Suprapubic skin (tissue), 3 donors: ENCODE data around the gene WBP4.

Experiments used
- EP300 ChIP-seq: sonication (generic); formaldehyde crosslinking; IDR thresholded peaks from one replicate; pipeline ENCODE4 v1.6.1; 2017; ENCODE audit warnings: antibody characterized with exemption
- POLR2A ChIP-seq, 2 donors: fragments of 450-650 bp; IDR thresholded peaks; one replicate each; pipeline ENCODE4 v1.6.1; 2017; ENCODE audit warnings: antibody characterized with exemption in 2 of 2, mild to moderate bottlenecking in 2 of 2, moderate library complexity in 2 of 2
- TF ChIP-seq, protein P1 (sequence below), 2 donors: fragments of 200-600 bp in 1 of 2; fragments of 450-650 bp in 1 of 2; sonication (generic) in 1 of 2; IDR thresholded peaks; one replicate each; pipeline ENCODE4 v1.5.1; 2016 to 2019; ENCODE audit warnings: antibody characterized with exemption in 2 of 2, mild to moderate bottlenecking in 1 of 2, moderate library complexity in 1 of 2

DNA sequence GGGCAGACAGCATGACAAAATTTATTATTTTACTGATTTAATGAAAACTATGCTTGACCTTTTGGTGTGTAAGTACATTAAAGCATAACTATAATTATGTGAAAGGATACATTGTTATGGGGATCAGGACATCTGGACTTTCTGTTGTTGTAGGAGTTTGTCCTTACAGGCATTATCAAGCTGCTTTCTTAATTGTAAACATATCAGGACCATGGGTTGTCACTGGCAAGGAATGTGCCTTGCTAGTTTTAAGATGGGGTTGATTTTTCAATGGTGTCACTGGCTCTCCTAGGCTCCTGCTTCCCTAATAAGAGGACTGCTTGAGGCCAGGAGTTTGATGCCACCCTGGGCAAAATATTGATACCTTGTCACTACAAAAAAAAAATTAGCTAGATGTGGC, 38.7 kb downstream of the WBP4 start:
- TF ChIP-seq, protein P1, sequence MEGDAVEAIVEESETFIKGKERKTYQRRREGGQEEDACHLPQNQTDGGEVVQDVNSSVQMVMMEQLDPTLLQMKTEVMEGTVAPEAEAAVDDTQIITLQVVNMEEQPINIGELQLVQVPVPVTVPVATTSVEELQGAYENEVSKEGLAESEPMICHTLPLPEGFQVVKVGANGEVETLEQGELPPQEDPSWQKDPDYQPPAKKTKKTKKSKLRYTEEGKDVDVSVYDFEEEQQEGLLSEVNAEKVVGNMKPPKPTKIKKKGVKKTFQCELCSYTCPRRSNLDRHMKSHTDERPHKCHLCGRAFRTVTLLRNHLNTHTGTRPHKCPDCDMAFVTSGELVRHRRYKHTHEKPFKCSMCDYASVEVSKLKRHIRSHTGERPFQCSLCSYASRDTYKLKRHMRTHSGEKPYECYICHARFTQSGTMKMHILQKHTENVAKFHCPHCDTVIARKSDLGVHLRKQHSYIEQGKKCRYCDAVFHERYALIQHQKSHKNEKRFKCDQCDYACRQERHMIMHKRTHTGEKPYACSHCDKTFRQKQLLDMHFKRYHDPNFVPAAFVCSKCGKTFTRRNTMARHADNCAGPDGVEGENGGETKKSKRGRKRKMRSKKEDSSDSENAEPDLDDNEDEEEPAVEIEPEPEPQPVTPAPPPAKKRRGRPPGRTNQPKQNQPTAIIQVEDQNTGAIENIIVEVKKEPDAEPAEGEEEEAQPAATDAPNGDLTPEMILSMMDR (IDR thresholded peaks at IDR 0.05) = no peak
- TF ChIP-seq EP300 (no peak), POLR2A (IDR thresholded peaks at IDR 0.05) (no peak)
